HEK293T (cell line): Measurements from ENCODE around the gene FBXO11.

Experiments used
- ARNT ChIP-seq: fragments of 450-650 bp; IDR thresholded peaks from 2 replicates; pipeline ENCODE4 v1.6.1; 2017; ENCODE audit warnings: mild to moderate bottlenecking
- BHLHE40 ChIP-seq: fragments of 450-650 bp; IDR thresholded peaks from 2 replicates; pipeline ENCODE4 v1.6.1; 2016; ENCODE audit warnings: mild to moderate bottlenecking, moderate library complexity, borderline replicate concordance
- CTBP1 ChIP-seq: fragments of 450-650 bp; IDR thresholded peaks from 2 replicates; pipeline ENCODE4 v1.6.1; 2016; ENCODE audit warnings: borderline replicate concordance
- ELF4 ChIP-seq: fragments of 450-650 bp; IDR thresholded peaks from 2 replicates; pipeline ENCODE4 v1.6.1; 2017; ENCODE audit warnings: antibody characterized with exemption
- FOXA1 ChIP-seq: fragments of 450-650 bp; IDR thresholded peaks from 2 replicates; pipeline ENCODE4 v1.6.1; 2016; ENCODE audit warnings: mild to moderate bottlenecking
- FOXK2 ChIP-seq: fragments of 450-650 bp; IDR thresholded peaks from 2 replicates; pipeline ENCODE4 v1.6.1; 2016; ENCODE audit warnings: mild to moderate bottlenecking
- FOXM1 ChIP-seq: fragments of 450-650 bp; IDR thresholded peaks from 2 replicates; pipeline ENCODE4 v1.6.1; 2017; ENCODE audit warnings: mild to moderate bottlenecking, borderline replicate concordance
- HDGF ChIP-seq: fragments of 450-650 bp; IDR thresholded peaks from 2 replicates; pipeline ENCODE4 v1.6.1; 2017; ENCODE audit warnings: antibody characterized with exemption, borderline replicate concordance
- L3MBTL2 ChIP-seq: fragments of 450-650 bp; conservative IDR thresholded peaks from 2 replicates; pipeline ENCODE4 v1.6.1; 2016; ENCODE audit warnings: mild to moderate bottlenecking
- LEF1 ChIP-seq: fragments of 450-650 bp; IDR thresholded peaks from 2 replicates; pipeline ENCODE4 v1.6.1; 2017; ENCODE audit warnings: mild to moderate bottlenecking, borderline replicate concordance
- PKNOX1 ChIP-seq: fragments of 450-650 bp; IDR thresholded peaks from 2 replicates; pipeline ENCODE4 v1.6.1; 2016
- SP1 ChIP-seq: fragments of 450-650 bp; IDR thresholded peaks from 2 replicates; pipeline ENCODE4 v1.6.1; 2017
- SUZ12 ChIP-seq: fragments of 450-650 bp; IDR thresholded peaks from 2 replicates; pipeline ENCODE4 v1.6.1; 2016; ENCODE audit warnings: mild to moderate bottlenecking
- ZNF384 ChIP-seq: fragments of 450-650 bp; IDR thresholded peaks from 2 replicates; pipeline ENCODE4 v1.6.1; 2016

- TF ChIP-seq CTBP1 (no peak), SUZ12 (no peak), BHLHE40 (no peak), FOXM1 (no peak), L3MBTL2 (no peak), PKNOX1 (no peak), FOXA1 (no peak), ELF4 (no peak), SP1 (no peak), ZNF384 (no peak), LEF1 (no peak), FOXK2 (no peak), ARNT (no peak), HDGF (no peak)
Observed at GRCh38 chr2:47896450-47896968, 9.8 kb downstream of the FBXO11 start.
